ENCODE measurements around the gene ZSCAN22.

ZSCAN22 gene

DNA sequence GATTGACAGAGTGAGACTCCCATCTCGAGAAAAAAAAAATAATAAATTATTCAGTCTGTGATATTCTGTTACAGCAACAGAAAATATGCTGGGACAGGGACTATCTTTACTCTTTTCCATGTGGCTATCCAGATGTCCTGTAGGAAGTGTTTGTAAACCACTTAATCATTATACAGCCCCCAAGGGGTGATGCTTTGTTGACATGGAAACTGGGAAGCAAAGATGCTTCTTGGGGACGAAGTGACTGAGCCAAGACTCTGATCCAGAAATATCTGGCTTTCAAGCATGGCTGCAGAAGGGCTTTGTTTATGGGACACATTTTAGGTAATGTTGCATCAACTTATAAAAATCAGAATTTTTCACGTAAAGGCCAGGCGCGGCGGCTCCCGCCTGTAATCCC is 42.6 kb upstream of the ZSCAN22 start:
- in situ Hi-C loops (cut with HindIII; ENCODE audit: low sequenced_read_pairs), result no loop called here
- H3K4me3 ChIP-seq (ENCODE audit: low read depth, low read length), result no peak overlapping the region
- DNase-seq (ENCODE audit: low read depth), result no peak
- no peak for TF ChIP-seq CTCF (IDR thresholded peaks at IDR 0.05; ENCODE audit: low read depth, low read length, missing control alignments)

- TF ChIP-seq CTCF (IDR thresholded peaks at IDR 0.05; ENCODE audit: low read depth, low read length, missing control alignments), result no peak
- no peak overlapping the region for H3K4me3 ChIP-seq (ENCODE audit: low read depth, low read length)
- in situ Hi-C loops (cut with HindIII; ENCODE audit: low sequenced_read_pairs), result no loop called here
- no peak for DNase-seq (ENCODE audit: low read depth)
These were observed 34.9 kb upstream of the ZSCAN22 start for GRCh38 chr19:58291943-58292342.

GRCh38 chr19:58294743-58295374 is 31.9 kb upstream of the ZSCAN22 start:
- no peak for TF ChIP-seq CTCF (IDR thresholded peaks at IDR 0.05; ENCODE audit: low read depth, low read length, missing control alignments)
- no peak overlapping the region for H3K4me3 ChIP-seq (ENCODE audit: low read depth, low read length)
- in situ Hi-C loops (cut with HindIII; ENCODE audit: low sequenced_read_pairs), result loop anchor here (5.0 kb wide), 1 partner anchor 68 kb away; the partner anchor contains the start of gene ZNF544
- no peak for DNase-seq (ENCODE audit: low read depth)

- H3K4me3 ChIP-seq (ENCODE audit: low read depth, low read length), result no peak overlapping the region
- no peak for DNase-seq (ENCODE audit: low read depth)
- no peak for TF ChIP-seq CTCF (IDR thresholded peaks at IDR 0.05; ENCODE audit: low read depth, low read length, missing control alignments)
- in situ Hi-C loops (cut with HindIII; ENCODE audit: low sequenced_read_pairs), result loop anchor here (5.0 kb wide), 1 partner anchor 69 kb away; the partner anchor contains the start of gene ZNF544
These were observed 30.7 kb upstream of the ZSCAN22 start for GRCh38 chr19:58296104-58296503.

GRCh38 chr19:58300620-58301019 is 26.2 kb upstream of the ZSCAN22 start:
- TF ChIP-seq CTCF (IDR thresholded peaks at IDR 0.05; ENCODE audit: low read depth, low read length, missing control alignments), result no peak
- H3K4me3 ChIP-seq (ENCODE audit: low read depth, low read length), result no peak overlapping the region
- no peak for DNase-seq (ENCODE audit: low read depth)
- in situ Hi-C loops (cut with HindIII; ENCODE audit: low sequenced_read_pairs), result no loop called here

GRCh38 chr19:58304255-58304654 is 22.5 kb upstream of the ZSCAN22 start:
- in situ Hi-C loops (cut with HindIII; ENCODE audit: low sequenced_read_pairs), result no loop called here
- no peak for DNase-seq (ENCODE audit: low read depth)
- H3K4me3 ChIP-seq (ENCODE audit: low read depth, low read length), result no peak overlapping the region
- TF ChIP-seq CTCF (IDR thresholded peaks at IDR 0.05; ENCODE audit: low read depth, low read length, missing control alignments), result no peak
